GM12874 (cell line): Measurements from ENCODE around the gene APH1A.

Source experiments
- TF ChIP-seq, protein P1 (sequence below): IDR thresholded peaks from 2 replicates; pipeline ENCODE4 v1.5.1; 2011; ENCODE audit warnings: low read depth, mild to moderate bottlenecking, control low read depth, low read length, moderate library complexity; ENCODE audit not compliant: insufficient read depth

APH1A gene

DNA sequence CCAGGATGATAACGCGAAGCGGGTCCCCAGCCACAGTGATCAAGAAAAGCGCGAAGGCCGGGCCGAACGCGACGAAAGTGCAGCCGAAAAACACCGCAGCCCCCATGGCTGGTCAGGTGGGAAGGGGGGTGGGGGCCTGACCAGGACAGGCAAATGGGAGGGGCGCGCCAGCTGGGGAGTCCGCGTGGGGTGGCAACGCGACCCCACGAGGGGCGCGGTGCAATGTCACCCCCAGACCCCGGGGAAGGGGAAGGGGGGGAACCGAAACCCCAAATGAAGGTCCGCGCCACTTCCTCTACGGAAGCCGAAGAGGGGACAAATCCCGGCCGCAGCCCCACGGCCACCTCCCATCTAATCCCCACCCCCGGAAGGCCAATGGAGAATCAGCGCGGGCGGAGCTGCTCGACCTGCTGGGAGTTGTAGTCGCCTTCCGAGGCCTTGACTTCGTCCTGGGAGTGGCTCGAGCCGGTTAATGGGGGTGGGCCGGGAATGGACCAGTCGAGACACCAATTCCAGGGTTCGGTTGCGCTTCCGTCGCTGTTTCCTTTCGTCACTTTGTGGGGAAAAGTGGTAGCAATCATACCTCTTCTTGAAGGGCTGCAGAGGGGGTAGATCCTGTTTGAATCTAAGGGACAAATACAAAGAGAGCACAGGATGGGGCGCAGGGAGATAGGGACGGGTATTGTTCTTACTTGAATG is at the start of gene APH1A:
Gene APH1A, minus strand, starts transcription at position 312 of the 699 bp plus-strand sequence. Its CDS starts 206 bp downstream, at position 106.
- TF ChIP-seq, protein P1, sequence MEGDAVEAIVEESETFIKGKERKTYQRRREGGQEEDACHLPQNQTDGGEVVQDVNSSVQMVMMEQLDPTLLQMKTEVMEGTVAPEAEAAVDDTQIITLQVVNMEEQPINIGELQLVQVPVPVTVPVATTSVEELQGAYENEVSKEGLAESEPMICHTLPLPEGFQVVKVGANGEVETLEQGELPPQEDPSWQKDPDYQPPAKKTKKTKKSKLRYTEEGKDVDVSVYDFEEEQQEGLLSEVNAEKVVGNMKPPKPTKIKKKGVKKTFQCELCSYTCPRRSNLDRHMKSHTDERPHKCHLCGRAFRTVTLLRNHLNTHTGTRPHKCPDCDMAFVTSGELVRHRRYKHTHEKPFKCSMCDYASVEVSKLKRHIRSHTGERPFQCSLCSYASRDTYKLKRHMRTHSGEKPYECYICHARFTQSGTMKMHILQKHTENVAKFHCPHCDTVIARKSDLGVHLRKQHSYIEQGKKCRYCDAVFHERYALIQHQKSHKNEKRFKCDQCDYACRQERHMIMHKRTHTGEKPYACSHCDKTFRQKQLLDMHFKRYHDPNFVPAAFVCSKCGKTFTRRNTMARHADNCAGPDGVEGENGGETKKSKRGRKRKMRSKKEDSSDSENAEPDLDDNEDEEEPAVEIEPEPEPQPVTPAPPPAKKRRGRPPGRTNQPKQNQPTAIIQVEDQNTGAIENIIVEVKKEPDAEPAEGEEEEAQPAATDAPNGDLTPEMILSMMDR = no peak

DNA sequence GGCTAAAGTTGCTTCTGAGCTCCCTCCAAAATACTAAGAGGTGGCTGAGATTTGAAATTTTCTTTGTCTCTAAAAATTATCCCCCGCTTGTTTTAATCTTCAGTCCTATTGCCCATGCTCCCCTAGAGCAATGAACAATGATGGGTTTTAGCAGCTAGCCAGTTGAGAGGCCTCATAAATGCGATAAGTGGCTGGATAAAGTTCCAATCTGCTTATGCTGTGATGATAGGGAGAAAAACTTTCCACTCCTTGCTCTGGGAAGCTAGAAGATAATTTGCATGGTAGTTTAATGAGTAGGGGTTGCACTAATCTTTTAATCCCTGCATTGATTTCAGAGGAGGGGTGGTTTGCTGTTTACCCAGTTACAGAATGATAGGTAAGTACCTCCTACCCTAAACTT is 42.9 kb upstream of the APH1A start:
- TF ChIP-seq, protein P1 = no peak

DNA sequence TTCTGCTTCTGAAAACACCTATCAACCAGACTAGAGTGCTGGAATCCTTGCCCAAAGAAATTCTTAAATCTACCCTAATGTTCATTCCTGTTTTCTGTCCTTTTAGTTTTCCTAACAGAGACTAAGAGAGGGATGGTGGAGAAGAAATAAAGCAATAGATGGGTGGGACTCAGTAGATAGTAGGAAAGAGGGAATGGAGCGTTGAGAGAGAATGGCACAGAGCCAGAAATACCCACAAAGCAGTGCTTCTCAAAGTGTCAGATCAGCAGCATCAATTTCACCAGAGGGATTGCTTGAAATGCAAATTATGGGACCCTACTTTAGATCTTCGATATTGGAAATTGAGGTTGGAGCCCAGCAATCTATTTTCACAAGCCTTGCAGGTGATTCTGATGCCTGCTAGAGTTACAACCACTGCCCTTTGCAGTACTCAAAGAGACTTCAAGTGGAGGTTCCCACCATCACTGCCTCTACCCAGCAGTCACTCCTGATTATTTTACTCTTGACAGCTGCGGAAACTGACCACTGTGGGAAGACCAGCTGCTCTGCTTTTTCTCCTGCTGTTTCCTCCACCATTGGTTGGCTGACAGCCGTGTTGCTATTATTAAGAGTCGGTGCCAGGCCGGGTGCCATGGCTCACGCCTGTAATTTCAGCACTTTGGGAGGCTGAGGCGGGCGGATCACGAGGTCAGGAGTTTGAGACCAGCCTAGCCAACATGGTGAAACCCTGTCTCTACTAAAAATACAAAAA is 41.1 kb upstream of the APH1A start:
- TF ChIP-seq, protein P1 = no peak

DNA sequence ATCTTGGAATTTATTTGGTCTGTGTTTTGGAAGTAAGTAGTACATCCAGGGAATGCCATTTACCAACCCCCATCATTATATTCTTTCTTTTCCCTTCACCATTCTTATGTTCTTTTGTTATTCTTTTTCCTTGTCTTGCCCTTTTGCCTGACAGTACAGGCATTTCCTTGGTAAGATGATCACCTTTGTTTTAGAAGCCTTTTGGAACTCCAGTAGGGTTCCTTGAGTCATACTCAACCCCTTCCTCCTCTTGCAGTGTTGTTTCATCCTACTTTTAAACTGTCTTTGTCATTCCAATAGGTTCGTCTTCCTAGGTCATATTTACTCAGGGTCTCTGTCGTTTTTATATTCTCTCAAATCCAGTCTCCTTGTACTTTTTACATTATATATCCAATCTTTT is 34.1 kb upstream of the APH1A start:
- TF ChIP-seq, protein P1 = no peak

DNA sequence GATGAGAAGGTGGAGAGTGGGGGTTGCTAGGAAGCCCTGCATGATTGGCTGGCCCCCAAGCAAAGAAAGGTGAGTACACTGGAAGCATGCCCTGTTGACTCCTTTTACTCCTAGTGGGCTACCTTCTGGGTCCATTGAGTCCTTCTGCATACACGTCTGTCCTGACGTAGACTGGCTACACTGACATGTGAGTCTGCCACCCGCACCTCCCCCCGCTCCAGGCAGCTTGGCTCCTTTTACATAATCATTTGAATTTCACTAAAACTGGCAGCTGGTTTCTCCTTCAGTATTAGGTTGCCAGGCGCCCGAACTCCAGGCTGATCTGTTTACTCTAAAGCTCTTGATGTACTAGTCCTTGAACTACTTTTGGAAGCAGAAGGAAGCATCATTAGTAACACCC is 33.5 kb upstream of the APH1A start:
- TF ChIP-seq, protein P1 = no peak

DNA sequence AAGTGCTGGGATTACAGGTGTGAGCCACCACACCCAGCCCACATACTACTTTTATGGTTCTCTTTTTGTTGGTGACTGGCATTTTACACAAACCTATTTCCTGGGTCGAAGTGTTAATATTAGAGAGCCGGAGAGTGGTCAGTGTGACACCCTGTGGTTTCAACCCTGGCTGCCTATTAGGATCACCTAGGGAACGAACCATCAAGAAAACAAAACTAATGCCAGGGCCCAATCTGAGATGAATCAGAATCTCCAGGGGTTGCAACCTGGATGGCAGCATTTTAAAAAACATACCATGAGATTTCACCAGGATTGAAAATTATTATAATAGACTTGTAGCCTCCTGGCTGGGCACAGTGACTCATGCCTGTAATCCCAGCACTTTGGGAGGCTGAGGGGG is 30.9 kb upstream of the APH1A start:
- TF ChIP-seq, protein P1 = no peak

DNA sequence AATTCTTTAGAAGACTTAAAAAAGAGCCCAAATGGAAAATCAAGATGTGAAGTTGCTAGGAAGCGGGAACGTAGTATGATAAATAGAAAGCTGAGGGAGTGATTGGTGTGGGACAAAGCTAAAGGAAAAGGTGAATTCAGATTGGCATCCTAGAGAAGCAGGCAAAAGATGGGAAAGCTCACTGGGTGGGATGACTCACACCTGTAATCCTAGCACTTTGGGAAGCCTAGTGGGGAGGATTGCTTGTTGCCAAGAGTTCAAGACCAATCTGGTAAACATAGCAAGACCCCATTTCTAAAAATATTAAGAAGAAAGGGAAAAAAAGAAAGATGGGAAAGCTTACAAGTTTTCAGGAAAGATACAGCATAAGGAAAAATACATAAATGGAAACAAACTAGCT is 26.7 kb upstream of the APH1A start:
- TF ChIP-seq, protein P1 = no peak
